IPS-18c (cell line): ENCODE data around the gene KRTAP10-1.

ENCODE experiments used
- H3K4me3 ChIP-seq: 2 replicates; pipeline ENCODE4 v1.7.0; 2013; ENCODE audit warnings: low read depth, mild to moderate bottlenecking, low read length, moderate library complexity; ENCODE audit not compliant: insufficient read depth
- H3K9me3 ChIP-seq: one replicate; pipeline ENCODE4 v1.6.1; 2013; ENCODE audit warnings: mild to moderate bottlenecking, low read length, moderate library complexity; ENCODE audit not compliant: control insufficient read depth, insufficient read depth

Gene KRTAP10-1

DNA sequence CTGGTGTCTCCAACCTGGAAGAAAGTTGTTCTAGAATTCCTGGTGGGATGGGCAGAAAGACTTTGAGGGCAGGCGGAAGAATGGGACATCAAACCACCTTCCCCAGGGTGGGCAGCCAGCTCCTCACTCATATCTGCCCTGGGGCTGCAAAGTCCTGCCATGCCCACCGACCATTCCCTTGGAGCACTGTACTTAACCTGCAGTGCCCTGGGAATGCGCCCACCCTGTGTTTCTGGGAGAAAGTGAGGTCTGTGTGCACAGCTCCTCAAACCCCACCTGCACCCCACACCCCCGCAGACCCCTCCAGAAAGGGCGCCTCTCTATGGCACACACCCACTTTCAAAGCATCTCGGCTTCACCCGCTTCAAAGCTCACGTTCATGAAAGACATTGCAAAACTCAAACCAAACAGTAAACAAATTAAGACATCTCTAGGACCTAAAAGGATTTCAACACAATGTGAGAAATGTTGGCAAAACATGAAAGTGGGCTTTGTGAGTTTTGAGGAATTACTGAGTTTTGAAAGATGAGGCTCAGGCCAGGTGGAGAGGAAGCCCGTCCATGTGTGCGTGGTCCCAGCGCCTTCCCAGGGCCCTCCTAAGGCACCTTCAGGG lies 25.1 kb downstream of the KRTAP10-1 start:
- Histone ChIP-seq H3K4me3 (no peak overlapping the region), H3K9me3 (no peaks in the 10 kb centered on the region)

DNA sequence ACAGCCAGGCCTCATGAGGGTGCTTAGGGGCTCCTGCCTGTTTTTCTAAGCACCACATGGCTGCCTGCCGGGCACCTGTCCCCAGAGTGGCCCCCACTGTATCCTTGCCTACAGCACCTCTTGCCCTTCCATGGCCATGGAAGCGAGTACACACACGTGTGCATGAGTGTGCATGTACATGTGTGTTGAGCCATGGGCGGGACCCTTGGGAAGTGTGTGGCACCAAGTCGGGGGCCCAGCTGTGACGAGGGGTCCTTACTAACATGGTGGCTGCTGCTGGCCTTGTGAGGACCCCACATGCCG lies 25.8 kb downstream of the KRTAP10-1 start:
- no peaks in the 10 kb centered on the region for H3K9me3 ChIP-seq
- no peak overlapping the region for H3K4me3 ChIP-seq

DNA sequence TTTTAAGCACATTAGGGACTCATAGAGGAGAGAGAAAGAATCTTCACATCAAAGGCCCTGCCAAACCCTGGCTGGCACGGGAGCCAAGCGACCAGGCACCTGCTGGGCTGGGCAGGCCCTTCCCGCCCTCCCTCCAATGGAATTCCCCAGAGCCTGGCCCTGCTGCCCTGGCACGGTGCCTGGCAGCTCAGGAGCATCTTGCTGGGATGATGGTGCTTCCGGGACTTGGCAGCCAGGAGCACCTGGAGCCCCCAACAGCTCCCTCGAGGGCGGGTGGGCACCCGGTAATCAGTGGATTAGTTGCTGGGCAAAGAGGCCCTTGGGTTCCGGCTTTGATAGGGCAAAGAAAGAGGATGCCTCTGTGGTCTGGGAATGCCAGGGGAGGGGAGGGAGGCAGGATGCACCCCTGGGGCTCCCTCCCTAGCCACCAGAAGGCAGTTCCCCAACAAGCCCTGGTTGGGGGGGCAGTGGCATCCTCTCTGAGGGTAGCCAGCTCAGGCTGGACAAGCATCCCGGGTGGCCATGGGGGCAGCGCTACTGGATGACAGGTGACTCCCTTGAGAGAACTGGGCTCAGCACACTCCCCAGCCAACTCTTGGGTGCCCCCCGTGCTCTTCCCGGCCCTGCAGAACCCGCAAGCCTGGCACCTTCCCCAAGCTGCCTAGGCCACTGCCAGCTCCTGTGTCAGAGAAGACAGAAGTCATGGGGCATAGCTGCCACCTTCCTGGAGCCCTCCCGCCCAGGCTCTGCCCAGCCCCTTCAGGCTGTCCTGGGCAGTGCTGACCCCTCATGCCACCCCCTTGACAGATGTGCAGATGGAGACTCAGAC lies 26.4 kb downstream of the KRTAP10-1 start:
- H3K9me3 ChIP-seq, result no peaks in the 10 kb centered on the region
- H3K4me3 ChIP-seq, result no peak overlapping the region

DNA sequence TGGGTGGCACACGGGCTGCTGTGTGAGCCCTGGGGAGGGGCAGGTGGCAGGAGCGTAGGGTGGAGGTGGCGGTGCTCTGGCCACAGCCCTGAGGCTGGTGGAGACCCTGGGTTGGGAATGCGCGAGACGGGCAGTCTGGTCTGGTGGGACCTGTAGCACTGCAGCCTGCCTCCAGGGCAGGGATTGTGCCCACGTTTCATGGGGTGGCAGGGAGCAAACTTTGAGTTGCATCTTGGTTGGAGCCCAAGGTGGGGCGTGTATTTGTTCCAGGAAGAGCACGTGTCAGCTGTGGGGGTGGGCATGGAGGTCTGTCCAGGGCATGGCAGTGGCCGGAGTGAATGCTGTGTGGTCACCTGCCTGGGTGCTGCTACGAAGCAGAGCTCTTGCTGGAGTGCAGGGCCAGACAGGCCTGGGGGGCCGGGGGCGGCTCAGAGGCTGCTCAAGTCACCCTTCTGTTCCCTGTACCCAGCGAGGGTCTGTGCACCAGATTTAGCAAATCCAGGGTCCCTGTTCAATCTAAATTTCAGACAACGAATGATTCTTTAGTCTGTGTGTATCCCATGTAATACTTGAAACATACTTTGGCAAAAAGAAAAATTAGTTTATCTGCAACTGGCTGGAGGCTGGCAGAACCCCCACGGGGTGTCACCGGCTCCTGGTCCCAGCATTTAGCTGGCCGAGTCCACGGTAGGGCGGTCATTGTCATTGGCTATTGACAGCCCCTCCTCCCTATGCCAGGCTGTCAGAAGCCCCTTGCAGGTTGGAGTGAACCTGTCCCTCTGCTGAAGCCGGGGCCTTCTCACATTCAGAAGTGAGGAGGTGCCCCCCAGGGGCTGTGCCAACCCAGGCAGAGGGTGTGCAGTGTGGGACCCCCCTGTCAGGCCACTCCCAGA lies 27.3 kb downstream of the KRTAP10-1 start:
- no peak overlapping the region for H3K4me3 ChIP-seq
- no peaks in the 10 kb centered on the region for H3K9me3 ChIP-seq

DNA sequence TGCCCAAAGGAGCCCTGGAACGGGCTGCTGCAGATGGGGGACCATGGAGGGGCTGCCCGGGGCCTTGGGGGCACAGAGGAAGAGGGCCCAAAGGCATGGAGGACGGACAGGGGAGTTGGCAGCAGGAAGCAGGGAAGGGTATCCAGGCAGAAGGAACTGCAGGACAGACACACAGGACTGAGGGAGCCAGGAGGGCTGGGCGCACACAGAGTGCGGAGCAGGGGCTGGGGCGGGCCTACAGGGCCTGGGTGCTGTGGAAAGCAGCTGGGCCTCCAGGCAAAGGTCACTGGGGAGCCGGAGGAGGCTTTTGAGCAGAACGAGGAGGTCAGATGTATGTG lies 28.1 kb downstream of the KRTAP10-1 start:
- no peaks in the 10 kb centered on the region for H3K9me3 ChIP-seq
- H3K4me3 ChIP-seq, result no peak overlapping the region

DNA sequence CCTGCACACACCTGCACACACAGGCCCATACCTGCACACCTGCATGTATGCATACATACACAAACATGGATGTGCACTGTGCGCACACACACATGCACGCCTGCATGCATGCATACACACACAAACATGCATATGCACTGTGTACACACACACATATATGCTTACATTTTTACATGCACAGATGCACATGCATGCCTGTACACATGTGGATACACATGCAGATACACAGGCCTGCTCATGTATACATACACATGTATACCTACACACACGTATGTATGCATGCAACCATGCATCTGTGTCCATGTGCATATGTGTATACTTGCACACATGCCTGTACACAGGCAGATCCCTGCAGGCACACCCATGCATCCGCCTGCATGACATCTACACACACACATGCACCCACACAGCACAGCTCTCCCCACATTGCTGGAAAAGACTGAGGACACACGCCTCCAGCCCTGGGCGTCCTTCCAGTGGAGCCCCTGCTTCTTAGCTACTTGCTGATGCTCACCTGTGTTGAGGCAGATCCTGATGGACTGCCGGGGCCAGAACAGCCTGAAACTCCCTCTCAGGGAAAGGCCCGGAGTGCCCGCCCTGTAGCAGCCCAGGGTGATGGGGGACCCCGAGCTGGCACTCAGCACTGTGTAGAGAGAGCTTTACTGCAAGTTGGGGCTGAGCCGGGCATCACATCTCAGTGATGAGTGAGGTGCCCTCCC lies 28.6 kb downstream of the KRTAP10-1 start:
- no peaks in the 10 kb centered on the region for H3K9me3 ChIP-seq
- H3K4me3 ChIP-seq, result no peak overlapping the region

DNA sequence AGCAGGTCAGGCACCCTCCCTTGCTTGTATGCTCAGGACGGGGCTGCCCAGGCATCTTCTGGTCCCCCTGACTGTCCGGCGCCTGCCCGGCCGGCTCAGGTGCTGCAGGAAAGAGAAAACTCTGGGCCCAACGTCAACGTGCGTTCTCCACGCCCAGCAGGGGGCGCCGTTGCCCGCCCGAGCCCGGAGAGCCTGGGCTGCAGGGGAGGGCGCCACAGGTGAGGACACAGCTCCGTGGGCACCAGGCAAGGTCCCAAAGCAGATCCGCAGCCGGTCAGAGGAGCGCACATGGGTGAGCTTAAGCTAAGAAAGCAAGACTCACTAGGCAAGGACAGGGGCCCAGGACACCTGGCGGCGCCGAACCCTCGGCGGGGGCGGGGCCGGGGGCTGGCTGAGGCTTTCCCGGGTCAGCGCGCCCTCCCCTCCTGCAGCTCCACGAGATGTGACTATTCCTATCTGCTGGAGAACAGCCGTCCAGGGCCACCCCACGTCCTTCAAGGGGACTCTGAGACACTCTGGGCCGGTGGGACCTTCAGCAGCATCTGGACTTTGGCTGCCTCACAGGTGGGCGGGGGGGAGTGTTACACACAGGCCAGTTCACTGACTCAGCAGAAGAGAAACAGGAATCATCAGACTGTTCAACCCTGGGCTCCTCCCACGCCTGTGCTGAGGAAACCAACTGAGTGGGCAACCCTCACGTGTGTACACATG lies 29.3 kb downstream of the KRTAP10-1 start:
- Histone ChIP-seq H3K4me3 (peak overlapping the region; percentile 29; the same call in 1 of the 2 replicates), H3K9me3 (no peaks in the 10 kb centered on the region)

DNA sequence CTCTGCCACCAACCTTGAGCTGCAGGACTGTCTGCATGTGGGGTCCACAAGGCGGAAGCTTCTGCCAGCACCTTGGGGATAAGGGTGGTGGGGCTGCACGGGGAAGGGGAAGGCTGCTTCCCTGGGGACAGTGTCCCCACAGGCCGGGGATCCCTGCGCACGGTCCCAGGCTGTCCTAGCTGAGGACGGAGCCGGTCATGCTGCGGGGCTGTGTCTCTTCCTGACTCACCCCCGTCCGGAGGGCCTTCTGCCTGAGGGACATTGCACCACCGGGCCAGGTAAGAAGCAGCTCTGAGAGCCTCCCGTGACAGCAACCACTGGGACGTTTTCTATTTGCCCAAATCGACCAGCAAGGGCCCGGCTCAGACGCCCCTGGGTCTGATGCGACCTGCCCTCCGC lies 29.9 kb downstream of the KRTAP10-1 start:
- H3K4me3 ChIP-seq, result no peak overlapping the region

DNA sequence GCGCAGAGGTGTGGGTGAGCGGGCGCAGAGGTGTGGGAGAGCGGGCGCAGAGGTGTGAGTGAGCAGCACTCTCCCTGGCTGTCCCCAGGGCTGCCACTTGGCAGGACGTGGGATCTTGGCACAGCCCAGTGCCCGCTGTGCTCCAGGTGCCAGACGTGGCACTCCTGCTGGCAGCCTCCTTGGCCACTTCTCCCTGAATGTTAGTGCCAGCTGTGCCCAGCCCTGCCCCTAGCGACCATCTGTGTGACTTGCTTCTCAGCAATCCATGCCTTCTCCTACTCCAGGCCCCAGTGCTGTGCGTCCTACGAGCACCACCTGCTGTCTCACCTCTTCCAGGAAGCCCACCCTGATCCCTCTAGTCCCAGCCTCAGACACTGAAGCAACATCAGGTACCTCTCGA lies 30.5 kb downstream of the KRTAP10-1 start:
- Histone ChIP-seq H3K9me3 (no peaks in the 10 kb centered on the region), H3K4me3 (no peak overlapping the region)

More for the DNA sequence above, 29.9 kb downstream of the KRTAP10-1 start:
- H3K9me3 ChIP-seq, result no peaks in the 10 kb centered on the region

DNA sequence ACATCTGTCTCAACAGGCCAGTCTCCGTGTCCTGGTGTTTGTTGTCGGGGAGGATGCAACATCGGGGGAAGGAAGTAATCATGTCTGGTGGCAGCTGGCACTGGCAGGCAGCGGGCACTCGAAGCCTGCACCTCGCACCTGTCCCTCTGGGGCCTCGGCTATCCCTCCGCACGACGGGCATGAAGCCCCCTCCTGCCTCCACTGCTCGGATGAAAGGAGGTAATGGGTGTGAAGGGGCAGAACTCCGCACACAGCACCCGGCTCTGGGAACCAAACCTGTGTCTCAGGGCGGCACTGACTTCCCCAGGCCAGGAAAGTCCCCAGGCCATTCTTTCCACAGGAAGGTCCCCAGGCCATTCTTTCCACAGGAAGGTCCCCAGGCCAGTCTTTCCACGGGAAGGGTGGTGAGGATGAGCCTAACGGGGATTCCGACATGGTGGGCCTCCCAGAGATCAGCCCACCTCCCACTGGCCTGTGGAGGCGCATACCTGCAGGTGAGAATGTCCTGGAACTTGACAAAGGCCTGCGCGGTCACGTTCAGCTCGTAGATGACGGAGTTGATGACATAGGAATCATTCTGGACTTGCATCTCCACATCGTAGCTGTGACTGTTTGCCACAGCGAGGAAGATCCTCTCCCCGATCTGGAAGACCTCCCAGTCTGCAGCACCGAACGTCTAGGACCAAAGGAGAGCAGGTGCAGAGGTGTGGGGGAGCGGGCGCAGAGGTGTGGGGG lies 31.1 kb downstream of the KRTAP10-1 start:
- no peaks in the 10 kb centered on the region for H3K9me3 ChIP-seq
- H3K4me3 ChIP-seq, result no peak overlapping the region

DNA sequence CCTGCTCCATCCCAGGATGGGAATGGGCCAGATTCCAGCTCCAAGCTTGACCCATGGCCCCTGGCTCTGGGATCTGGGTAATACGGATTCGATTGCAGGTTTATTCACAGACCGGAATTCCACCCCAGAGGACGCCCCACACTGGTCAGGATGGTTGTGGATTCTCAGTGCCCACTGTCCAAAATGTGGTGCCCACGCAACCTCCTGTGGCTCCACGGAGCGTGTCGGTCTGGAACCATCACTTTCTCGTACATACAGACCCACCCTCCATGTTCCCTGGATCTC lies 31.6 kb downstream of the KRTAP10-1 start:
- Histone ChIP-seq H3K9me3 (no peaks in the 10 kb centered on the region), H3K4me3 (no peak overlapping the region)

DNA sequence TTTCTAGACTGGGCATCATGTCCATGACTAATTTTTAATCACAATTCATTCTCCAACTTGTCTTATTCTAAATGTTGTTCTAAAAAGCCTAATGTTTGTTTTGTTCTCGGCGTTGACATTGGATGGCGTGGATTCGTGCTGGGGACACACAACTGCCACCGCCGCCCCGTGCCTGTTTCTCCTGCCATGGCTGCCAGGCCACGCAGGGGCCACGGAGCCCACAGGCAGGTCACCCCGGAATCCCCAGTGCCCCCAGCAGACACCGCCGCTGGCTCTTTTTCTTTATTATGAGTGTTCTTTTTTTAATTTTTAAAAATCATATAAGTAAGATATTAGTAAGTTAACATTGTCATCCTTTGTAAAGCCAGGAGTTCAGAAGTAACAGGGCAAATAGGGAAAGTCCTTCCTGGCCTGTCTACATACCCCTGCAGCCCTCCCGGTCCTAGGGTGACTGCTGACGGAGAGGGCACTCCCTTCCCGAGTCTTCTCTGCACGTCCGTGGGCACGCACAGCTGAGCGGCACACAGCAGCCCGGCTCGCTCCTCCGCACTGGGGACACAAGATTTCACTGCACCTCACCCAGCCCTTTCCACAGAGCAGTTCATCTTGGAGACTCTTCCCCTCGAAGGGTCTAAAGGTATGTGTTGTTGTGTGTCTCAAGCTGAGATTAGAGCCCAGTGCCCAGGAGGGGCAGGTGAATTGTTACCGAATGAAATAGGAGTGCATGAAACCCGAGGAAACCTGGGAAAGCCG lies 32.1 kb downstream of the KRTAP10-1 start:
- H3K9me3 ChIP-seq, result no peaks in the 10 kb centered on the region
- no peak overlapping the region for H3K4me3 ChIP-seq

DNA sequence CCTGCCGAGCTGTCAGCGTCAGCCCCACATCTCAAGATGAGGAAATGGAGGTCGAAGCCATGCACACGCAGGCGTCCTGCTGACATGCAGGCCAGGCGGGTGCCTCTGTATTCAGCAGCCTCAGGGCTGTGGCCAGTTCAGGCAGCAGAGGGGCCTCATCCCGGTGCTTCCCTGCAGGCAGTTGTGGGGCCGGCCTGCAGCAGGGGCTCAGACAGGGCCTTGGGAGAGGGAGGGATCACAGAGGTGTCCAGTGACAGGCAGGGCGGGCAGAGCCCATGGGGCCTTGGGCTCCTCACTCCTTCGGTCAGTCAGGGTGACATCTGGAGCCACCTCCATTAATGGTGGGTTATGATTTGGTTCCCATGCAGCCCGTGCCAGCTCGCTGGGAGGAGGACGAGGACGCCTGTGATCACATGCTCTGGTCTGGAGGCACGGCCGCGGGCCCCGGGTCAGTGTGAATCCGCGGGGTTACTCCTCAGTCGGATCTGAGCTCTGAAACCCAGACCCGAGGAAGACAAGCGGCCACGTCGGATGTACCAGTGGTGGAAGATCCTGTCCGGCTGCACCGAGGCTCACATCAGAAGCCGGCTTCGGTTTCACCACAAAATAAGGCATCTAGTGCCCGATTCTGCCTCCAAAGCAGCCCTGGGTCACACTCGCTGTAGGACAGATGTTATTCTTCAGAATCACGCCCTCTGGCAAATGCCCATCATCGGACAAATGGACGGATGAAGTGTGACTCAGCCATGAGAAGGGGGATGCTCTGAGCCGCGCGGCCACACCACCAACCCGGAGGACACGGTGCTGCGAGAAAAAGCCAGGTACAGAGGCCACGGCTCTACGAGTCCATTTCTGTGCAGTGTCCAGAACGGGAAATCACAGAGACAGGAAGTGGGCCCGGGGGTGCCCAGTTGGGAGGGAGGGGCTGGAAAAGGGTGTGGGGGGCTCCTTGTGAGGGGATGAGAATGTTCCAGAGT lies 33.4 kb downstream of the KRTAP10-1 start:
- Histone ChIP-seq H3K9me3 (no peaks in the 10 kb centered on the region), H3K4me3 (no peak overlapping the region)

DNA sequence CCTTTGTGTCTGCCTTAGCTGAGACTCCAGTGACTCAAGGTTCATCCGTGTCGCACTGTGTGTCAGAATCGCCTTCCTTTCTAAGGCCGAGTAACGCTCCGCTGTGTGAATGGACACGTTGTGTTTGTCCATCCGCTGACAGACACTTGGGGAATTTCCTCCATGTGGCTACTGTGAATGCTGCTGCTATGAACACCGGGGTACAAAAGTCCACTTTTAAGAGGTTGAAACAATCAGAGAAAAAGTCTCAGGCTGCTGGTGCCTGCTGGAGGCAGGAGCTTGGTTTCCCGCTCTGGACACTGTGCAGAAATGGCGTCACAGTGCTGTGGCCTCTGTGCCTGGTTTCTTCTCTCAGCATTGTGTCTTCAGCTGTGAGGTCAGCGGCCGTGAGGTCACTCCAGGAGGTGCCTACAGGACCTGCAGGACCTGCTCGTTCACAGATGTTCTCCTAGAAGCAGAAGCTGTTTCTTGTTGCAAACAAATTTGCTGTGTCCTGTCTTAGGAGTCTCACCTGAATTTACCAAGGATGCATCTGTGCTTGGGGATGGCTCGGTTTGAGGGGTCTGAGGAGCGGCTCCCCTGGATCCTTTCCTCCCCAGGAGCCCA lies 34.2 kb downstream of the KRTAP10-1 start:
- Histone ChIP-seq H3K4me3 (no peak overlapping the region), H3K9me3 (no peaks in the 10 kb centered on the region)
